ENCODE measurements around the gene PDE6D.
"Not testable (repeated sequence)": the region's sequence is repeated elsewhere in the genome, so short reads cannot be mapped to it uniquely, and the experiment has no call there.

GRCh38 chr2:231749016-231749415 is 32.1 kb downstream of the PDE6D start:
- TF ChIP-seq EZH2 (IDR thresholded peaks at IDR 0.05; ENCODE audit: low read length, unreplicated experiment); CTCF (conservative IDR thresholded peaks at IDR 0.05; ENCODE audit: low read depth, low read length): not testable (repeated sequence)

All from PC-3 (cell line).